ENCODE results near the gene KCTD16.

The KCTD16 gene

GRCh38 chr5:144414202-144415029, 243.7 kb downstream of the KCTD16 start:
- DNase-seq = no peak

- DNase-seq = no peak
Measured at GRCh38 chr5:144416196-144416595, 245.5 kb downstream of the KCTD16 start.

- no peak for DNase-seq
Measured at GRCh38 chr5:144418719-144419118, 248.0 kb downstream of the KCTD16 start.

GRCh38 chr5:144421411-144421810, 250.7 kb downstream of the KCTD16 start:
- DNase-seq = no peak

GRCh38 chr5:144422018-144422727, 251.5 kb downstream of the KCTD16 start:
- DNase-seq = no peak

- DNase-seq = no peak
Measured at GRCh38 chr5:144427866-144428265, 257.2 kb downstream of the KCTD16 start.

- DNase-seq = no peak
Measured at GRCh38 chr5:144428326-144428725, 257.7 kb downstream of the KCTD16 start.

GRCh38 chr5:144429405-144429804, 258.7 kb downstream of the KCTD16 start:
- no peak for DNase-seq

- no peak for DNase-seq
Measured at GRCh38 chr5:144429905-144430304, 259.2 kb downstream of the KCTD16 start.

- no peak for DNase-seq
Measured at GRCh38 chr5:144433140-144433822, 262.6 kb downstream of the KCTD16 start.

GRCh38 chr5:144433893-144434292, 263.2 kb downstream of the KCTD16 start:
- no peak for DNase-seq

GRCh38 chr5:144436007-144436406, 265.3 kb downstream of the KCTD16 start:
- no peak for DNase-seq

- no peak for DNase-seq
Measured at GRCh38 chr5:144438237-144438636, 267.6 kb downstream of the KCTD16 start.

GRCh38 chr5:144448457-144448856, 277.8 kb downstream of the KCTD16 start:
- DNase-seq = no peak

GRCh38 chr5:144451187-144451973, 280.7 kb downstream of the KCTD16 start:
- DNase-seq = no peak

- DNase-seq = no peak
Measured at GRCh38 chr5:144453753-144454152, 283.1 kb downstream of the KCTD16 start.

GRCh38 chr5:144457160-144457559, 286.5 kb downstream of the KCTD16 start:
- DNase-seq = no peak

- no peak for DNase-seq
Measured at GRCh38 chr5:144458216-144458615, 287.5 kb downstream of the KCTD16 start.

GRCh38 chr5:144460600-144460999, 289.9 kb downstream of the KCTD16 start:
- no peak for DNase-seq

- DNase-seq = no peak
Measured at GRCh38 chr5:144462577-144462976, 291.9 kb downstream of the KCTD16 start.

GRCh38 chr5:144463481-144464223, 293.0 kb downstream of the KCTD16 start:
- DNase-seq = no peak

GRCh38 chr5:144464306-144464705, 293.6 kb downstream of the KCTD16 start:
- no peak for DNase-seq

Data from T1000 (cell line).